ENCODE data around the gene MICU2.
A peak's percentile ranks its signal among the peaks of the same experiment; 100 is the strongest.

Gene MICU2

GRCh38 chr13:21610687-21611086 lies 6.7 kb upstream of the MICU2 start:
- 96% methylated on average over 11 of the region's 12 CpGs for WGBS
- H3K4me3 ChIP-seq (ENCODE audit: insufficient read depth in 1 of 2, low read depth in 1 of 2, low read length in 2 of 2), result no peak overlapping the region
- no peak overlapping the region for H2AK5ac ChIP-seq (ENCODE audit: low read length, severe bottlenecking)

GRCh38 chr13:21608961-21609360 lies 5.0 kb upstream of the MICU2 start:
- no peak overlapping the region for H4K91ac ChIP-seq (ENCODE audit: low read length)
- H2BK120ac ChIP-seq (ENCODE audit: low read depth, low read length), result no peak overlapping the region
- no peak overlapping the region for H2BK5ac ChIP-seq (ENCODE audit: low read depth, low read length, poor library complexity, severe bottlenecking)
- no peak overlapping the region for H2BK12ac ChIP-seq (ENCODE audit: low read length in 2 of 2)
- 100% methylated on average over 3 of the region's 4 CpGs for WGBS
- no peaks in the 10 kb centered on the region for H3K27me3 ChIP-seq (ENCODE audit: control insufficient read depth in 1 of 2, insufficient read depth in 1 of 2, low read length in 2 of 2)
- no peak overlapping the region for H3K9ac ChIP-seq (ENCODE audit: low read length)
- H3K36me3 ChIP-seq (ENCODE audit: control insufficient read depth in 1 of 2, insufficient read depth in 2 of 2, low read depth in 1 of 2, low read length in 2 of 2), result no peaks in the 10 kb centered on the region
- H3K4me1 ChIP-seq (ENCODE audit: control insufficient read depth, insufficient read depth, low read depth, low read length), result peaks cover 2% of the 10 kb centered on the region
- no peaks in the 10 kb centered on the region for H3K79me1 ChIP-seq (replicated peaks; ENCODE audit: low read length, poor library complexity, severe bottlenecking)
- no peak overlapping the region for H3K4ac ChIP-seq (ENCODE audit: low read depth in 1 of 2, low read length in 2 of 2)
- H2AFZ ChIP-seq (ENCODE audit: low read depth, low read length), result no peak overlapping the region
- DNase-seq, result no peak
- H4K8ac ChIP-seq (ENCODE audit: low read length), result no peak overlapping the region
- H3K18ac ChIP-seq (ENCODE audit: low read depth in 1 of 2, low read length in 2 of 2), result no peak overlapping the region
- no peaks in the 10 kb centered on the region for H3K9me3 ChIP-seq (ENCODE audit: control insufficient read depth, low read length)
- H3K23ac ChIP-seq (ENCODE audit: low read length in 2 of 2), result no peak overlapping the region
- no peak overlapping the region for H2AK5ac ChIP-seq (ENCODE audit: low read length, severe bottlenecking)
- H2BK15ac ChIP-seq (ENCODE audit: low read depth, poor library complexity, severe bottlenecking), result no peak overlapping the region
- no peak overlapping the region for H3K14ac ChIP-seq (ENCODE audit: low read length in 2 of 2)
- H3K27ac ChIP-seq (ENCODE audit: low read length, poor library complexity, severe bottlenecking), result no peak overlapping the region
- no peak overlapping the region for H3K4me2 ChIP-seq (ENCODE audit: low read length, poor library complexity, severe bottlenecking)
- H3K4me3 ChIP-seq (ENCODE audit: insufficient read depth in 1 of 2, low read depth in 1 of 2, low read length in 2 of 2), result no peak overlapping the region

More at GRCh38 chr13:21610687-21611086, 6.7 kb upstream of the MICU2 start:
- Histone ChIP-seq H3K18ac (ENCODE audit: low read depth in 1 of 2, low read length in 2 of 2) (no peak overlapping the region), H4K8ac (ENCODE audit: low read length) (no peak overlapping the region), H3K27ac (ENCODE audit: low read length, poor library complexity, severe bottlenecking) (no peak overlapping the region), H2AFZ (ENCODE audit: low read depth, low read length) (no peak overlapping the region), H3K9me3 (ENCODE audit: control insufficient read depth, low read length) (no peaks in the 10 kb centered on the region), H3K9ac (ENCODE audit: low read length) (no peak overlapping the region), H3K23ac (ENCODE audit: low read length in 2 of 2) (no peak overlapping the region), H2BK12ac (ENCODE audit: low read length in 2 of 2) (no peak overlapping the region), H3K4ac (ENCODE audit: low read depth in 1 of 2, low read length in 2 of 2) (no peak overlapping the region), H3K79me1 (replicated peaks; ENCODE audit: low read length, poor library complexity, severe bottlenecking) (no peaks in the 10 kb centered on the region), H3K4me1 (ENCODE audit: control insufficient read depth, insufficient read depth, low read depth, low read length) (peaks cover 5% of the 10 kb centered on the region), H2BK15ac (ENCODE audit: low read depth, poor library complexity, severe bottlenecking) (no peak overlapping the region), H2BK5ac (ENCODE audit: low read depth, low read length, poor library complexity, severe bottlenecking) (no peak overlapping the region), H3K4me2 (ENCODE audit: low read length, poor library complexity, severe bottlenecking) (no peak overlapping the region), H3K27me3 (ENCODE audit: control insufficient read depth in 1 of 2, insufficient read depth in 1 of 2, low read length in 2 of 2) (no peaks in the 10 kb centered on the region), H4K91ac (ENCODE audit: low read length) (no peak overlapping the region), H2BK120ac (ENCODE audit: low read depth, low read length) (no peak overlapping the region), H3K14ac (ENCODE audit: low read length in 2 of 2) (no peak overlapping the region), H3K36me3 (ENCODE audit: control insufficient read depth in 1 of 2, insufficient read depth in 2 of 2, low read depth in 1 of 2, low read length in 2 of 2) (no peaks in the 10 kb centered on the region)
- DNase-seq, result no peak

- no peak overlapping the region for H2AK5ac ChIP-seq (ENCODE audit: low read length, severe bottlenecking)
- H3K9ac ChIP-seq (ENCODE audit: low read length), result no peak overlapping the region
- H3K4me3 ChIP-seq (ENCODE audit: insufficient read depth in 1 of 2, low read depth in 1 of 2, low read length in 2 of 2), result no peak overlapping the region
- H3K27me3 ChIP-seq (ENCODE audit: control insufficient read depth in 1 of 2, insufficient read depth in 1 of 2, low read length in 2 of 2), result no peaks in the 10 kb centered on the region
- no peak overlapping the region for H4K8ac ChIP-seq (ENCODE audit: low read length)
- H2BK120ac ChIP-seq (ENCODE audit: low read depth, low read length), result no peak overlapping the region
- no peak overlapping the region for H4K91ac ChIP-seq (ENCODE audit: low read length)
- no peaks in the 10 kb centered on the region for H3K36me3 ChIP-seq (ENCODE audit: control insufficient read depth in 1 of 2, insufficient read depth in 2 of 2, low read depth in 1 of 2, low read length in 2 of 2)
- H3K4ac ChIP-seq (ENCODE audit: low read depth in 1 of 2, low read length in 2 of 2), result no peak overlapping the region
- no peak for DNase-seq
- 93% methylated on average over 5 of the region's 6 CpGs for WGBS
- peaks cover 1% of the 10 kb centered on the region for H3K79me1 ChIP-seq (replicated peaks; ENCODE audit: low read length, poor library complexity, severe bottlenecking)
- H3K27ac ChIP-seq (ENCODE audit: low read length, poor library complexity, severe bottlenecking), result no peak overlapping the region
- H2BK12ac ChIP-seq (ENCODE audit: low read length in 2 of 2), result peak overlapping the region in 1 of 2 experiments; percentile 57
- no peak overlapping the region for H2BK15ac ChIP-seq (ENCODE audit: low read depth, poor library complexity, severe bottlenecking)
- no peak overlapping the region for H3K23ac ChIP-seq (ENCODE audit: low read length in 2 of 2)
- H2BK5ac ChIP-seq (ENCODE audit: low read depth, low read length, poor library complexity, severe bottlenecking), result no peak overlapping the region
- H3K14ac ChIP-seq (ENCODE audit: low read length in 2 of 2), result no peak overlapping the region
- H3K9me3 ChIP-seq (ENCODE audit: control insufficient read depth, low read length), result no peaks in the 10 kb centered on the region
- H3K4me2 ChIP-seq (ENCODE audit: low read length, poor library complexity, severe bottlenecking), result no peak overlapping the region
- no peak overlapping the region for H3K18ac ChIP-seq (ENCODE audit: low read depth in 1 of 2, low read length in 2 of 2)
- no peak overlapping the region for H2AFZ ChIP-seq (ENCODE audit: low read depth, low read length)
- peaks cover 1% of the 10 kb centered on the region for H3K4me1 ChIP-seq (ENCODE audit: control insufficient read depth, insufficient read depth, low read depth, low read length)
Measured at GRCh38 chr13:21606796-21607195, 2.8 kb upstream of the MICU2 start.

- Histone ChIP-seq H2BK5ac (ENCODE audit: low read depth, low read length, poor library complexity, severe bottlenecking) (no peak overlapping the region), H3K4me1 (ENCODE audit: control insufficient read depth, insufficient read depth, low read depth, low read length) (peaks cover 1% of the 10 kb centered on the region), H3K14ac (ENCODE audit: low read length in 2 of 2) (no peak overlapping the region), H3K27ac (ENCODE audit: low read length, poor library complexity, severe bottlenecking) (no peak overlapping the region), H3K23ac (ENCODE audit: low read length in 2 of 2) (no peak overlapping the region), H2BK15ac (ENCODE audit: low read depth, poor library complexity, severe bottlenecking) (no peak overlapping the region), H3K4ac (ENCODE audit: low read depth in 1 of 2, low read length in 2 of 2) (no peak overlapping the region), H3K79me1 (replicated peaks; ENCODE audit: low read length, poor library complexity, severe bottlenecking) (peaks cover 1% of the 10 kb centered on the region), H3K9ac (ENCODE audit: low read length) (no peak overlapping the region), H3K4me3 (ENCODE audit: insufficient read depth in 1 of 2, low read depth in 1 of 2, low read length in 2 of 2) (no peak overlapping the region), H4K91ac (ENCODE audit: low read length) (no peak overlapping the region), H3K36me3 (ENCODE audit: control insufficient read depth in 1 of 2, insufficient read depth in 2 of 2, low read depth in 1 of 2, low read length in 2 of 2) (peaks cover 0 to under 1% of the 10 kb centered on the region in 2 experiments), H2AK5ac (ENCODE audit: low read length, severe bottlenecking) (no peak overlapping the region), H3K18ac (ENCODE audit: low read depth in 1 of 2, low read length in 2 of 2) (no peak overlapping the region), H4K8ac (ENCODE audit: low read length) (no peak overlapping the region), H3K9me3 (ENCODE audit: control insufficient read depth, low read length) (no peaks in the 10 kb centered on the region), H2BK12ac (ENCODE audit: low read length in 2 of 2) (no peak overlapping the region), H3K4me2 (ENCODE audit: low read length, poor library complexity, severe bottlenecking) (no peak overlapping the region), H2AFZ (ENCODE audit: low read depth, low read length) (no peak overlapping the region), H2BK120ac (ENCODE audit: low read depth, low read length) (no peak overlapping the region), H3K27me3 (ENCODE audit: control insufficient read depth in 1 of 2, insufficient read depth in 1 of 2, low read length in 2 of 2) (no peaks in the 10 kb centered on the region)
- WGBS, result 70% methylated on average over 1 of the region's 2 CpGs
- DNase-seq, result no peak
Measured at GRCh38 chr13:21606251-21606650, 2.3 kb upstream of the MICU2 start.
